ENCODE measurements around the gene CLDN20.
"Not testable (repeated sequence)": the region's sequence is repeated elsewhere in the genome, so short reads cannot be mapped to it uniquely, and the experiment has no call there.

The CLDN20 gene

GRCh38 chr6:155311583-155311982 is 47.8 kb downstream of the CLDN20 start:
- DNase-seq (ENCODE audit: low read depth in 2 of 2) = no peak

- not testable (repeated sequence) for DNase-seq (ENCODE audit: low read depth in 2 of 2)
These were observed 49.1 kb downstream of the CLDN20 start for GRCh38 chr6:155312950-155313349.

GRCh38 chr6:155313602-155314091 is 49.8 kb downstream of the CLDN20 start:
- DNase-seq (ENCODE audit: low read depth in 2 of 2) = peak in 1 of 2 donors; percentile 10

- DNase-seq (ENCODE audit: low read depth in 2 of 2) = peak; percentile 95 to 99
These were observed 50.4 kb downstream of the CLDN20 start, which contains the start of gene TFB1M for GRCh38 chr6:155314092-155314772. TSS of gene TFB1M (minus strand) at chr6:155314484. CDS start at chr6:155314428, 56 bp downstream.

- DNase-seq (ENCODE audit: low read depth in 2 of 2) = peak in 1 of 2 donors; percentile 5
These were observed 51.1 kb downstream of the CLDN20 start for GRCh38 chr6:155314773-155315515.

GRCh38 chr6:155315516-155315871 is 51.7 kb downstream of the CLDN20 start:
- DNase-seq (ENCODE audit: low read depth in 2 of 2) = no peak

- DNase-seq (ENCODE audit: low read depth in 2 of 2) = no peak
These were observed 52.6 kb downstream of the CLDN20 start for GRCh38 chr6:155316419-155316818.

GRCh38 chr6:155317186-155317585 is 53.4 kb downstream of the CLDN20 start:
- DNase-seq (ENCODE audit: low read depth in 2 of 2) = no peak

GRCh38 chr6:155319902-155320301 is 56.1 kb downstream of the CLDN20 start:
- DNase-seq (ENCODE audit: low read depth in 2 of 2) = no peak

- DNase-seq (ENCODE audit: low read depth in 2 of 2) = no peak
These were observed 60.4 kb downstream of the CLDN20 start for GRCh38 chr6:155324172-155324571.

- DNase-seq (ENCODE audit: low read depth in 2 of 2) = no peak
These were observed 61.2 kb downstream of the CLDN20 start for GRCh38 chr6:155324993-155325392.

- DNase-seq (ENCODE audit: low read depth in 2 of 2) = no peak
These were observed 62.1 kb downstream of the CLDN20 start for GRCh38 chr6:155325700-155326516.
